CD4-positive, alpha-beta T cell (primary cell): ENCODE data around the gene CHKB. TPM values are rescaled to one million over a fixed set of nuclear protein-coding genes. Genes with fewer than 3 reads are reported as not detected.

Source experiments
- ATAC-seq: fragments of 200-7000 bp; cut with Tn5 transposase; one replicate; pipeline ENCODE4 v1.10.0; 2022; ENCODE audit warnings: mild to moderate bottlenecking; ENCODE audit not compliant: poor library complexity
- CTCF ChIA-PET: fragments of 350-600 bp; sonication (Branson Sonifier 250); formaldehyde crosslinking; loops from one replicate; lab custom pipeline; 2021; ENCODE audit warnings: antibody characterized with exemption, inconsistent platforms; lab: Charles Lee
- POLR2A ChIA-PET: fragments of 350-600 bp; sonication (Branson Sonifier 250); formaldehyde crosslinking; loops from one replicate; lab custom pipeline; 2021; ENCODE audit warnings: antibody characterized with exemption, inconsistent platforms; lab: Charles Lee
- DNase-seq, 14 experiments: peaks; one replicate each; pipeline ENCODE4 v3.0.0-alpha.2; 2013 to 2020; ENCODE audit warnings: mixed read lengths in 2 of 14
- H3K27ac ChIP-seq, 2 donors: one replicate each; pipeline versions ENCODE4 v1.5.1 to v1.7.0; 2013; ENCODE audit warnings: low read length in 2 of 2, low read depth in 1 of 2, mild to moderate bottlenecking in 1 of 2
- H3K27me3 ChIP-seq, 2 experiments: 1 replicate in 1 of 2; 2 replicates in 1 of 2; pipeline versions ENCODE4 v1.6.1 to v1.7.0; 2013; ENCODE audit warnings: low read length in 2 of 2, control low read depth in 1 of 2, mild to moderate bottlenecking in 1 of 2, moderate library complexity in 1 of 2; ENCODE audit not compliant: insufficient read depth in 2 of 2, control insufficient read depth in 1 of 2
- H3K36me3 ChIP-seq: one replicate; pipeline ENCODE4 v1.6.1; 2013; ENCODE audit warnings: low read length, control low read depth; ENCODE audit not compliant: insufficient read depth
- H3K4me1 ChIP-seq: one replicate; pipeline ENCODE4 v1.6.1; 2013; ENCODE audit warnings: low read length, control low read depth; ENCODE audit not compliant: insufficient read depth
- H3K4me3 ChIP-seq: one replicate; pipeline ENCODE4 v1.5.1; 2013; ENCODE audit warnings: mild to moderate bottlenecking, low read length, moderate library complexity
- H3K9me3 ChIP-seq, 2 experiments: 1 replicate in 1 of 2; 2 replicates in 1 of 2; pipeline versions ENCODE4 v1.6.1 to v1.7.0; 2013; ENCODE audit warnings: low read length in 2 of 2, mild to moderate bottlenecking in 2 of 2, control low read depth in 1 of 2, moderate library complexity in 1 of 2; ENCODE audit not compliant: control insufficient read depth in 1 of 2, insufficient read depth in 1 of 2
- H3K27ac Mint-ChIP-seq: one replicate; pipeline ENCODE4 v1.8.0; 2020; ENCODE audit warnings: mixed read lengths
- H3K27me3 Mint-ChIP-seq: one replicate; pipeline ENCODE4 v1.8.0; 2021; ENCODE audit warnings: mixed read lengths
- H3K36me3 Mint-ChIP-seq: one replicate; pipeline ENCODE4 v1.8.0; 2021; ENCODE audit warnings: low read depth, mixed read lengths
- H3K4me1 Mint-ChIP-seq: one replicate; pipeline ENCODE4 v1.8.0; 2021; ENCODE audit warnings: low read depth, mixed read lengths
- H3K4me3 Mint-ChIP-seq: one replicate; pipeline ENCODE4 v1.8.0; 2020; ENCODE audit warnings: mild to moderate bottlenecking, mixed read lengths
- H3K9me3 Mint-ChIP-seq: one replicate; pipeline ENCODE4 v1.8.0; 2020; ENCODE audit warnings: mixed read lengths
- intact Hi-C, 2 experiments: fragments of 100-400 bp; cut with DNase I in 1 of 2; cut with micrococcal nuclease in 1 of 2; formaldehyde crosslinking; loops; one replicate each; pipeline versions ENCODE4 v1.15.1 to v1.9.0; 2023 to 2025; cut with DNase I, micrococcal nuclease
- total RNA-seq, 174 experiments: library from RNA in 2 of 174; stranded (reverse) in 2 of 174; gene quantifications; one replicate each; pipeline ENCODE4 v1.2.3 and lab custom pipeline; 2021 to 2026
- TF ChIP-seq, protein P1 (sequence below): fragments of 200-600 bp; IDR thresholded peaks from one replicate; pipeline ENCODE4 v1.8.0; 2022; ENCODE audit warnings: antibody characterized with exemption, mild to moderate bottlenecking

The CHKB gene
- total RNA-seq, 2 experiments from 2014 or later, result 152 to 156 TPM

DNA sequence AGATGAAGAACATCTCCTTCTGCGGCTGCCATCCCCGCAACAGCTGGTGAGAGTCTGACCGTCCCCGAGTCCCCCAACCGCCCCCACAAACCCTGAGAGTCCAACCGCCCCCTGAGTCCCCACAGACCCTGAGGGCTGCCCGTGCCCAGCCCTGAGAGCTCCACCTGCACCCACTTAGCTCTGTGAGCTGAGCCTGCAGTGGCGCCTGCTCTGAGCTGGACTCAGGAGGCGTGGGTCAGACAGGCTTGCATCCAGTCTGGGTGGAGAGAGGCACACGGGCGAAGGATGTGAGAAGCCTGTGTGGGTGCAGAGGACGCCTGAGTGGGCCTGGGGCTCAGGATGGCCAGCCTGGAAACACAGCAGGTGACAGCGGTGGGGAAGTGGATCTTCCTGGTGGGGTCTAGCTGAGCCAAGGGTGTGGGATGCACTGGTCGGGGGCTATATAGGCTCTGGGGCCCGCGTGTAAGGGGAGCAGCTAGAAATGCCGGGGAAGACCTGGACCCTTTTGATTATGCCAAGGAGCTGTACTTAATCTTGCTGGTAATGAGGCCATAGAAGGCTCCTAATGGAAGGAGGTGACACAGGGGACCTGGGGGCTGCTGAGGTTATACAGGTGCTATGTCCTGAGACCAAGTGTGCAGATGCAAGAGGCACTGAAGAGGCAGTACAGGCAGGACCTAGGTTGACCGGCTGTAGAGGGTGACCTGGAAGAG is 24.5 kb upstream of the CHKB start:
- H3K9me3 ChIP-seq, result peaks cover 0 to 18% of the 10 kb centered on the region in 2 experiments
- ATAC-seq, result no peak
- H3K27me3 ChIP-seq, result peaks cover 29 to 47% of the 10 kb centered on the region in 2 experiments
- H3K36me3 ChIP-seq, result no peaks in the 10 kb centered on the region
- POLR2A ChIA-PET, result interaction anchor here (1.0 kb wide), 1 partner anchor 14 kb away, joined by 3 read pairs; no protein-coding TSS in a partner anchor
- intact Hi-C loops, result no loop called here
- H3K4me3 Mint-ChIP-seq, result no peak overlapping the region
- CTCF ChIA-PET, result no interaction called here
- no peak overlapping the region for H3K27ac Mint-ChIP-seq
- no peaks in the 10 kb centered on the region for H3K9me3 Mint-ChIP-seq
- no peak overlapping the region for H3K27ac ChIP-seq
- H3K4me1 Mint-ChIP-seq, result peaks cover 3% of the 10 kb centered on the region
- H3K4me3 ChIP-seq, result no peak overlapping the region
- H3K27me3 Mint-ChIP-seq, result peaks cover 52% of the 10 kb centered on the region
- no peaks in the 10 kb centered on the region for H3K4me1 ChIP-seq
- DNase-seq, result peak in 1 of 14 experiments; percentile 5
- TF ChIP-seq, protein P1, sequence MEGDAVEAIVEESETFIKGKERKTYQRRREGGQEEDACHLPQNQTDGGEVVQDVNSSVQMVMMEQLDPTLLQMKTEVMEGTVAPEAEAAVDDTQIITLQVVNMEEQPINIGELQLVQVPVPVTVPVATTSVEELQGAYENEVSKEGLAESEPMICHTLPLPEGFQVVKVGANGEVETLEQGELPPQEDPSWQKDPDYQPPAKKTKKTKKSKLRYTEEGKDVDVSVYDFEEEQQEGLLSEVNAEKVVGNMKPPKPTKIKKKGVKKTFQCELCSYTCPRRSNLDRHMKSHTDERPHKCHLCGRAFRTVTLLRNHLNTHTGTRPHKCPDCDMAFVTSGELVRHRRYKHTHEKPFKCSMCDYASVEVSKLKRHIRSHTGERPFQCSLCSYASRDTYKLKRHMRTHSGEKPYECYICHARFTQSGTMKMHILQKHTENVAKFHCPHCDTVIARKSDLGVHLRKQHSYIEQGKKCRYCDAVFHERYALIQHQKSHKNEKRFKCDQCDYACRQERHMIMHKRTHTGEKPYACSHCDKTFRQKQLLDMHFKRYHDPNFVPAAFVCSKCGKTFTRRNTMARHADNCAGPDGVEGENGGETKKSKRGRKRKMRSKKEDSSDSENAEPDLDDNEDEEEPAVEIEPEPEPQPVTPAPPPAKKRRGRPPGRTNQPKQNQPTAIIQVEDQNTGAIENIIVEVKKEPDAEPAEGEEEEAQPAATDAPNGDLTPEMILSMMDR, result no peak
- H3K36me3 Mint-ChIP-seq, result no peaks in the 10 kb centered on the region

DNA sequence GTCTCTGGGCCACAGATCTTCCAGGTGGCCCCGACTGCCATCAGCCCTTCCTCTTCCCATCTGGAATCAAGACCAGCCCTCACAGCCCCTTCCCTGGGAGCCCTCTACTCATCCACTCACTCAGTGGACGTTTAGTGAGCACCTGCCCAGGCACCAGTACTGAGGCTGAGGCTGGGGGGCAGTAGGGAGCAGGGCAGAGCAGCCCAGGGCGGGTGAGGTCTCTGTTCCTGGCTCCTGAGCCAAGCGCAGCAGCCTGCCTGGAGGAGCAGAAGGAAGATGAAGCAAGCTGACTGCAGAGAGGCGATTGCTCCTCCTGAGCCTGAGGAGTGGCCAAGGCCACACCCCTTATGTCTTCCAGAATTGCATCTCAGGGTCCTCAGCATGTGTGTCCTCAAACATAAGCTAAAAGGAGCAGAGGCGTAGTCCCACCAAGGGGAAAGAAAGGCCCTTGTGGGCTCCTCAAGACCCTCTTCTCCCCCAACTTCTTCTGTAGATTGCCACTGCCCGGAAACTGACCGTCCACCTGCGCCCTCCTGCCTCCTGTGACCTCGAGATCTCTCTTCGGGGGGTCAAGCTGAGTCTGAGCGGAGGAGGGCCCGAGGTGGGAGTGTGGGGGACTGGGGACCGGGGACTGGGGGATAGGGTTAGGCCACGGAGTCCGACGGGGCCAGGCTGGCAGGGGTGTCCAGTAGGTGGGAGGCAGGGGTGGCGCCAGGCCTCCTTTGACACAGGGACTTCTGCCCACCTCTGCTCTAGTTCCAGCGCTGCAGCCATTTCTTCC is 23.7 kb upstream of the CHKB start:
- TF ChIP-seq, protein P1, result no peak
- H3K4me1 Mint-ChIP-seq, result peaks cover 10% of the 10 kb centered on the region
- Histone ChIP-seq H3K4me1 (no peaks in the 10 kb centered on the region), H3K27ac (no peak overlapping the region), H3K9me3 (peaks cover 0 to 18% of the 10 kb centered on the region in 2 experiments), H3K4me3 (no peak overlapping the region), H3K27me3 (peaks cover 35 to 54% of the 10 kb centered on the region in 2 experiments), H3K36me3 (no peaks in the 10 kb centered on the region)
- no peaks in the 10 kb centered on the region for H3K9me3 Mint-ChIP-seq
- H3K27ac Mint-ChIP-seq, result no peak overlapping the region
- H3K4me3 Mint-ChIP-seq, result no peak overlapping the region
- intact Hi-C loops, result no loop called here
- DNase-seq (peak in 2 of 14 experiments; percentile 12 to 14), ATAC-seq (no peak)
- ChIA-PET POLR2A (interaction anchor here (1.0 kb wide), 1 partner anchor 15 kb away, joined by 3 read pairs; no protein-coding TSS in a partner anchor), CTCF (no interaction called here)
- H3K36me3 Mint-ChIP-seq, result peaks cover 4% of the 10 kb centered on the region
- H3K27me3 Mint-ChIP-seq, result peaks cover 57% of the 10 kb centered on the region

DNA sequence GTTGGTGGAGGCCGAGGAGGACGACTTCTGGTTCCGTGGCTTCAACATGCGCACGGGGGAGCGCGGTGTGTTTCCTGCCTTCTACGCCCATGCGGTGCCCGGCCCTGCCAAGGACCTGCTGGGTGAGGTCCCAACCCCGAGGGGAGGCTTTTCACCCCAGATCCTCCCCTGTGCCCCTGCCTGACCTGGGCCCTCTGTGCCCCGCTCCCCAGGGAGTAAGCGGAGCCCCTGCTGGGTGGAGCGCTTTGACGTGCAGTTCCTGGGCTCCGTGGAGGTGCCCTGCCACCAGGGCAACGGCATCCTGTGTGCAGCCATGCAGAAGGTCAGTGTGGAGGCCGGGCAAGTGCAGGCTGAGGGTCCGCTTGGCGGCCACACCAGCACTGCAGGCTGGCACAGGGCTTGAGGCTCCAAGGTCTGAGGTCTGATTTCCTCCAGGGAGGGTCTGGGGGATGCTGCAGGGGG is 23.0 kb upstream of the CHKB start:
- Histone ChIP-seq H3K27ac (no peak overlapping the region), H3K27me3 (peaks cover 40 to 58% of the 10 kb centered on the region in 2 experiments), H3K4me3 (no peak overlapping the region), H3K36me3 (no peaks in the 10 kb centered on the region), H3K4me1 (peaks cover 4% of the 10 kb centered on the region), H3K9me3 (peaks cover 0 to 18% of the 10 kb centered on the region in 2 experiments)
- no peak overlapping the region for H3K4me3 Mint-ChIP-seq
- ATAC-seq, result no peak
- TF ChIP-seq, protein P1, result no peak
- intact Hi-C loops, result no loop called here
- POLR2A ChIA-PET, result interaction anchor here (1.0 kb wide), 1 partner anchor 16 kb away, joined by 3 read pairs; no protein-coding TSS in a partner anchor
- H3K9me3 Mint-ChIP-seq, result no peaks in the 10 kb centered on the region
- H3K4me1 Mint-ChIP-seq, result peaks cover 10% of the 10 kb centered on the region
- DNase-seq, result peak in 1 of 14 experiments; percentile 9
- CTCF ChIA-PET, result no interaction called here
- peaks cover 57% of the 10 kb centered on the region for H3K27me3 Mint-ChIP-seq
- peaks cover 4% of the 10 kb centered on the region for H3K36me3 Mint-ChIP-seq
- H3K27ac Mint-ChIP-seq, result no peak overlapping the region
